IgD-negative memory B cell (primary cell): Measurements from ENCODE around the gene TSNAX. TPM values are rescaled to one million over a fixed set of nuclear protein-coding genes. Genes with fewer than 3 reads are reported as not detected.

Source experiments
- H3K27ac Mint-ChIP-seq, 3 donors: one replicate each; pipeline ENCODE4 v1.8.0; 2020 to 2022; ENCODE audit warnings: mild to moderate bottlenecking in 3 of 3, mixed read lengths in 3 of 3, moderate library complexity in 1 of 3
- H3K27me3 Mint-ChIP-seq: one replicate; pipeline ENCODE4 v1.8.0; 2021; ENCODE audit warnings: mixed read lengths
- H3K36me3 Mint-ChIP-seq: one replicate; pipeline ENCODE4 v1.8.0; 2020; ENCODE audit warnings: mild to moderate bottlenecking, mixed read lengths
- H3K4me1 Mint-ChIP-seq, 3 donors: one replicate each; pipeline ENCODE4 v1.8.0; 2020 to 2022; ENCODE audit warnings: mixed read lengths in 3 of 3, mild to moderate bottlenecking in 1 of 3
- H3K4me3 Mint-ChIP-seq, 4 donors: one replicate each; pipeline ENCODE4 v1.8.0; 2020 to 2022; ENCODE audit warnings: mild to moderate bottlenecking in 4 of 4, mixed read lengths in 4 of 4, moderate library complexity in 3 of 4
- H3K9me3 Mint-ChIP-seq, 3 donors: one replicate each; pipeline ENCODE4 v1.8.0; 2020 to 2021; ENCODE audit warnings: mixed read lengths in 3 of 3, mild to moderate bottlenecking in 1 of 3
- polyA plus RNA-seq: library from polyadenylated mRNA; unstranded; fragments of 300-500 nt; fragmentation: Illumina TruSeq; gene quantifications from one replicate; pipeline ENCODE4 v1.2.3, GENCODE V29; 2021

TSNAX gene
- polyA plus RNA-seq, 1 donor from 2014 or later: 78.9 TPM

DNA sequence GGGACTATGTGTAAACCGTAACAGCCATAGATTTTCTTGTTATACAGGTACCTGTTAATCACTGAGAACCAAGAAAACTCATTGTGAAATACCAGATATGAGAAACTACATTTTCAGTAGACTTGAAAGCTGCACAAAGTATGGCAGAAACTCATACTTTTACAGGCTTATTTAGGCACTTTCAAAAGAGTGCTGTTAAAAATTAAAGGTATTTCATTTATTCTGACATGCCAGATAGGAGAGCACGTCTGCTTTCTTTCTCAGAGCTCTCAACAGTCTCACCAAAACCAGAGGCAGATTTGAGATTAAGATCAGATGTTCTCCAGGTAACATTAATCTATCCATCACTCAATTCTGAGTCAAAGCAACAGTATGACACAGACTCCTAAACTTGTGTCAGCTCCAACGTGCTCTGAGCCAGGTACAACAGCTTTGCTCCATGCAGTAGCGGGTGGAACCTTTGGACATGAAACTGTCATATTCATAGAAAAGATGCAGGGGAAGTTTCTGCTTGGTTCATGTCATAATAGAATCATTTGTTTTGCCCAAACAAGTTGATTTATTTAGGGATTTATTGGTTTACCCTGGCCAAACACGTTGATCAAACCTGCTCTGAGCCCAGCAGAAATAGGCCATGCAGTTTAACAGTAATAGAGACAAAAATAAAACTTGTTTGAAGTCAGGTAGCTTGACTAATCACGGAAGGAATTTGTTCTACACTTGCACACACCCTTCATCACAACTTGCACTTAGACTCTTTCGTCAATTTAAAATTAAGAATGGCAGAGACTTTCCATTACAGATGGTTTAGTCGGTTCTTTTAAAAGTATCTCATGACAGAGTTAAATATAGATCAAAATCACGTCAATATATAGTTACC is 20.8 kb upstream of the TSNAX start:
- Mint-ChIP-seq H3K36me3 (no peaks in the 10 kb centered on the region), H3K4me3 (no peak overlapping the region), H3K27ac (no peak overlapping the region), H3K27me3 (peaks cover 2% of the 10 kb centered on the region), H3K4me1 (no peaks in the 10 kb centered on the region), H3K9me3 (peaks cover 0 to 5% (median 0%) of the 10 kb centered on the region in 3 donors)

DNA sequence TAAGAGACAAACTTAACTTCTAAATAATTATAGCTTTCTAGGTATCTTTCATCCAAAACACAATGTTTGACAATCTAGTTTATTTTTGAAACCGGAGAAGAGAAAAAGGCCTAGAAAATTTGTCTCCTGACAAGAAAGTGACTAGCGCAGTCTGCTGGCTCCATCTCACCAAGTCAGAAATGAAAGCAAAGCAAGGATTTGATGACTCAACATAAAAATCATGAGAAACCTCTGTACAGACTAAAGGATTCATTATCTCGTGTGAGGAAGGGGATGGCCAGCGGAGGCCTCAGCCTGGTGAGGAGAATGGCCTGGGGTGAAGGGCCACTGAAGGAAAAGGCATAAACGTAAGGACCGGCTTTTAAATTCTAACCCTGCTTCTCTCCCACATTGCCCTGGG is 20.0 kb upstream of the TSNAX start:
- Mint-ChIP-seq H3K4me1 (no peaks in the 10 kb centered on the region), H3K27ac (no peak overlapping the region), H3K36me3 (no peaks in the 10 kb centered on the region), H3K9me3 (peaks cover 0 to 3% (median 0%) of the 10 kb centered on the region in 3 donors), H3K4me3 (no peak overlapping the region), H3K27me3 (peaks cover 2% of the 10 kb centered on the region)

DNA sequence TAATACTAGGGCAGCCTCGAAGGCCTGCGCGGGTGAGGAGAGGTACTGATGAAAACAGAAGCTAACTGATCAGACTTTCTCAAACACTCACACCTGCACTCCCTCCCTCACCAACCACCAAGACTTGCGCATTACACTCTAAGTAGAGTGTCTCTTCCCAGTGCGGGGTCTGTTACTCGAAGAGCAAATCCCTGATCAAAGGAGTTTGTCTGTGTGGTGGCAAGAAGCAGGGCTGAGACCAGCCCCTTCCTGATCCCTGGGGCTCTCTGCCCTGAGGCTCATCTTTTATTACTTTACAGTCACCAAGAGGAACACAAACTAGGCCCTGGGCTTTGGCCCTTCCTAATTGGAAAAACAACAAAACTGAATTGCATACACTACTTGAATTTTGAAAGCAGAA is 19.5 kb upstream of the TSNAX start:
- peaks cover 2% of the 10 kb centered on the region for H3K27me3 Mint-ChIP-seq
- H3K9me3 Mint-ChIP-seq: no peaks in the 10 kb centered on the region
- H3K4me1 Mint-ChIP-seq: no peaks in the 10 kb centered on the region
- H3K27ac Mint-ChIP-seq: no peak overlapping the region
- no peaks in the 10 kb centered on the region for H3K36me3 Mint-ChIP-seq
- H3K4me3 Mint-ChIP-seq: no peak overlapping the region

DNA sequence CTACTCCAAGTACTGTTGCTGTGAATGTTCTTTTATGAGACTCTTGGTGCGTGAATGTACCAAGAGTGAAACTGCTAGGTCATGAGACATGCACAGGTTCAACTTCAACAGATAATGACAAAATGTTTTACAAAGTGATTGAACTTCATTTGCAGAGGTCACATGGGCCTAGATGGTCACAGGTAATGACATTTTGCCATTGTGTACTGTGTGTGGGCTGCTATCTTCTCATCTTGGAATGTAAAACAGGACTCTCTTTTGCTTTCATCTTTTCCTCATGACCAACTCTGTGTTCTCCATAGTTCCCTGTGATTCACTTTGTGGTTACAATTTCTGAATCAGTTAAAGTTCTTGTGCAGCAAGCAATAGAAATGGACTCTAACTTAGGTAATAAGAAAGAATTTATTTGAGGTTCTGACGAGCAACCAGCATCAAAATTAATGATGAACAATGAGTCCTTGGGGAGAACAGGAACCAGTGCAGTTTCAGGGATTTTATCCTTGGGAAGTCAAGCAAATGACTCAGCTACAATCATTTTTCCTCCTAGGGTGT is 16.2 kb upstream of the TSNAX start:
- no peaks in the 10 kb centered on the region for H3K9me3 Mint-ChIP-seq
- H3K27me3 Mint-ChIP-seq: no peaks in the 10 kb centered on the region
- H3K36me3 Mint-ChIP-seq: no peaks in the 10 kb centered on the region
- H3K4me1 Mint-ChIP-seq: peaks cover 6 to 15% (median 10%) of the 10 kb centered on the region in 3 donors
- H3K4me3 Mint-ChIP-seq: no peak overlapping the region
- H3K27ac Mint-ChIP-seq: no peak overlapping the region

DNA sequence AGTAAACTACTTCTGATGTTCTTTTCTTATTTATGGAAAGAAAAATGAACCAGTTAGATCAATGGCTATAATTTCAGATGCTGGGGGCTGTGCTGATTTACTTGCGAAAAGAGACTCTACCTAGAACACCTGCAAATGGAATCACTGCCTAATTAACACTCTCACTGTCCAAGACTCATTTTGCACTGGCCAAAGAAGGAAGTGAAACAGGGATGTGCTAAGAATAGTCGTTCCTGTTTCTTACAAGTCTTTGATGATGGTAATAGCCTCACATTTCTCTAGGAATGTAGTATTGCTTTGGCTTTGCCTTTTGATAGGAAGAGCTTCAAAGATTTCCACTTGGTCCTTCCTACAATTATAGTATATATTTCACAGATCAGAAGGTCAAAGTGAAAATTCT is 12.7 kb upstream of the TSNAX start:
- no peaks in the 10 kb centered on the region for H3K36me3 Mint-ChIP-seq
- H3K9me3 Mint-ChIP-seq: no peaks in the 10 kb centered on the region
- peaks cover 2% of the 10 kb centered on the region for H3K27me3 Mint-ChIP-seq
- H3K4me3 Mint-ChIP-seq: peak overlapping the region in 2 of 4 donors; percentile 4 to 61
- H3K4me1 Mint-ChIP-seq: peaks cover 6 to 16% (median 10%) of the 10 kb centered on the region in 3 donors
- H3K27ac Mint-ChIP-seq: no peak overlapping the region

DNA sequence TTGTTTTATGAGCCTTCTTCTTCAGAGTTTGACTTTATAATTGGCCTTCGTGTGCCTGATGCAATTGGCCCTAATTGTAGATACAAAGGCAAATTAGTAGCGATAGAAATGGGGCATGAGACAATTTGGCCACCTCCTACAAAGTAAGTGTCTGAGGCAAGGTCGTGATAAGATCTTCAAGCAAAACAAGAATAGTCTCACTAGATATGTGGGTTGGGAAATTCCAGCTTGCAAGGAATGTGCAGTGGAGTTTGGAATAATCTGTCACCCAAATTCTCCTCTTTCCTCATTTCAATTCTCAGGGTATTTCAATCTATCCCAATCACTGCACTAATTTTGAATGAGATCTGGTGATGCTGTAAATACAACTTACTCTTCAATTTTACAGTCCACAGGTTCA is 11.4 kb upstream of the TSNAX start:
- Mint-ChIP-seq H3K9me3 (no peaks in the 10 kb centered on the region), H3K4me3 (no peak overlapping the region)

DNA sequence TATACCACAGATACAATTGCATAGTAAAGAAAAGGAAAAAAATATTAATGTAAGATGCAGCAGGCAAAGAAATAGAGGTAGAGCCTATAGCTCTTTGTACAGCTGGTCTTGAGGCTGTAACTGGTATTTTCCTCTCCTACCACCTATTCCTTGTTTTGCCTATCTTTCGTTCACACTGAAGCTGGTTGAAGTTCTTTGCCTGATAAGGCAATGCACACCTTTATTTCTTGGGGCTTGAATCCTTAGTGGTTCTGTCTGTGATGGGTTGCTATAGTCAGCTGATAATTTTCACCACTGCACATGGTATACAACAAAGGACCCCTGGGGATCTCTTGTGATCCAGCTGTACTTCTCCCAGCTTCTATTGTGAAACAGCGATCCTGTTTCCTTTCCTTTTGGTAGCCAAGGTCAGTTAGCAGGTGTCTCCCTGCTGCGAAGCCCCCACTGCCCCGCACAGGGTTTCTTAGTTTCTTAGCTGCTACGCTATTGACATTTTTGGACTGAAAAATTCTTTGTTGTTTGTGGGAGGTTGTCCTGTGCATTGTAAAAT is 9.9 kb upstream of the TSNAX start:
- Mint-ChIP-seq H3K9me3 (no peaks in the 10 kb centered on the region), H3K4me3 (no peak overlapping the region), H3K27ac (no peak overlapping the region), H3K27me3 (peaks cover 2% of the 10 kb centered on the region), H3K4me1 (peaks cover 6 to 16% (median 10%) of the 10 kb centered on the region in 3 donors), H3K36me3 (no peaks in the 10 kb centered on the region)

More for the DNA sequence above, 11.4 kb upstream of the TSNAX start:
- Mint-ChIP-seq H3K27ac (no peak overlapping the region), H3K36me3 (no peaks in the 10 kb centered on the region), H3K4me1 (peaks cover 6 to 16% (median 10%) of the 10 kb centered on the region in 3 donors), H3K27me3 (peaks cover 2% of the 10 kb centered on the region)

DNA sequence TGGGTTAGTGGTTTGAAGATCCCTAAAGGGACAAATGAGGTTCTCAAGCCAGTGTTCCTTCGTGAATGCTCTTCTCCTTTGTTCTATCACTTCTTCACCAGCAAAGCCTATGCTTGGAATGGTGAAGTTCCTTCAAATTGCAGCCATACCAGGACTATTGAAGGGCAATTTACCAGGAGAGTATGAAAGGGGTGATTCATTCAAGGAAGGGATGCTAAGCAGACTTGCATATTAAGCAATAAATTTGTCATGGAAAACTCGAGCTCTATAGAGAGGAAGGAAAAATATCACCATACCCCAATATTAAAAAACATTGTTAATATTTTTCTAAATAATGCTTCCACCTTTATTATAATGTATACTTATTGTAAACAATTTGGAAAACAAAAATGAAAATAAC is 9.3 kb upstream of the TSNAX start:
- H3K27ac Mint-ChIP-seq: no peak overlapping the region
- H3K36me3 Mint-ChIP-seq: no peaks in the 10 kb centered on the region
- no peaks in the 10 kb centered on the region for H3K9me3 Mint-ChIP-seq
- peaks cover 2% of the 10 kb centered on the region for H3K27me3 Mint-ChIP-seq
- H3K4me3 Mint-ChIP-seq: no peak overlapping the region
- H3K4me1 Mint-ChIP-seq: peaks cover 6 to 16% (median 12%) of the 10 kb centered on the region in 3 donors

DNA sequence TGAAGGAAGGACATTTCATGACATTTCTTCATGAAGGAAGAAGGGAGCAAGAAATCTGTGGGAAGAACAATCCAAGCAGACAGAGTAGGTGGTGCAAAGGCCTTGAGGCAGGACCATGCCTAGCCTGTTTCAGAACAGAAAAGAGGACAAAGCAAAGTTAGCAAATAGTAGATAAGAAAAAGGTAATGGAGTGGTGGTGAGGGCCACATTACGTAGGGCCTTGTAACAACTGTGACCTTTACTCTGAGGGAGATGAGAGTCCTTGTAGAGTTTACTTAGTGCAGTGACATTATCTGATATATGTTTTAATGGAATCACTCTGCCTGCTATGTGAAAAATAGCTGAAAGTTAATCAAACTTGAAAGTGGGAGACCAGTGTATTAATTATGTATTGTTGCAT is 6.4 kb upstream of the TSNAX start:
- H3K4me1 Mint-ChIP-seq: peaks cover 2 to 6% (median 3%) of the 10 kb centered on the region in 3 donors
- no peak overlapping the region for H3K27ac Mint-ChIP-seq
- H3K4me3 Mint-ChIP-seq: no peak overlapping the region
- no peaks in the 10 kb centered on the region for H3K9me3 Mint-ChIP-seq
- H3K36me3 Mint-ChIP-seq: no peaks in the 10 kb centered on the region
- H3K27me3 Mint-ChIP-seq: peaks cover 2% of the 10 kb centered on the region

DNA sequence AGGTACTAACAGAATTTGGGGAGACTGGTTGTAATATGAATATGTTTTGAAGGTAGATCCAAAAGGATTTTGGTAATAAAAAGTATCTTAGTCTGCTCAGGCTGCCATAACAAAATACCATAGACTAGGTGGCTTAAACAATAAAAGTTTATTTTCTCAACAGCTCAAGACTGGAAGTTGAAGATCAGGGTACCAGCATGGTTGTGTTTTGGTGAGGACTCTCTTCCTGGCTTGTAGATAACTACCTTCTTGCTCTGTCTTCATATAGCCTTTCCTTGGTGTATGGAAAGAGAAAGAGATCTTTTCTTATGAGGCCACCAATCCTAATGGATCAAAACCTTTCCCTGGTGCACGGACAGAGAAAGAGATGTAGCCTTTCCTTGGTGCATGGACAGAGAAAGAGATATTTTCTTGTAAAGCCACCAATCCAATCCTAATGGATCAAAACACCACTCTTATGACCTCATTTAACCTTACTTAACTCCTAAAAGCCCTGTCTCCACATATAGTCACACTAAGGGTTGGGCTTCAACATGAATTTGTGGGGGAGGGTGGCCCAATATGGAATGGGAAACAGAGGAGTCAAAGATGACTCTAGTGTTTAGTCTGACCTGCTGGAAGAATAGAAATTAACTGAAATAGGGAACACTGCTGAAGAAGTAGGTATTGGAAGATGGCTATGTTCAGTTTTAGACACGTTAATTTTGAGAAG is 5.4 kb upstream of the TSNAX start:
- H3K4me1 Mint-ChIP-seq: peaks cover 8 to 11% (median 9%) of the 10 kb centered on the region in 3 donors
- H3K4me3 Mint-ChIP-seq: peak overlapping the region in 1 of 4 donors; percentile 48
- H3K27me3 Mint-ChIP-seq: peaks cover 2% of the 10 kb centered on the region
- H3K27ac Mint-ChIP-seq: no peak overlapping the region
- no peaks in the 10 kb centered on the region for H3K9me3 Mint-ChIP-seq
- no peaks in the 10 kb centered on the region for H3K36me3 Mint-ChIP-seq

DNA sequence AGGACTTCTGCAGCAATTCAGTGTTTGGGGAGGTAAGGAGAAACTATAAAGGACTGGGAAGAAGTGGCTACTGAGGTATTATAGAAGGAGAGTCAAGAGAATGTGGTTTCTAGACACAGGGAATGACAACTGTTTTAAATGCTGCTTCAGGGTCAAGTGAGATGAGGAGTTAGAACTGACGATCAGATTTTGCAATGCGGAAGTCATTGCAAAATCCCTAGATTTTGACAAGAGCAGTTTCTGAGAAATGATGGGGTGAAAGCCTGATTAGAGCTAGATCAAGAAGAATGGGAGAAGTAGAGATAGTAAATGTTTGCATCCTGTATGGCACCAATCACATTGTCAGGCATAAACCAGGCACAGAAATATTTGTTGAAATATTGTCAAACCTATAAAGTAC is 4.7 kb upstream of the TSNAX start:
- Mint-ChIP-seq H3K27ac (peak overlapping the region in 1 of 3 donors; percentile 21), H3K27me3 (no peaks in the 10 kb centered on the region), H3K9me3 (no peaks in the 10 kb centered on the region), H3K4me1 (peaks cover 11 to 18% (median 12%) of the 10 kb centered on the region in 3 donors), H3K36me3 (no peaks in the 10 kb centered on the region), H3K4me3 (peak overlapping the region in 1 of 4 donors; percentile 48)

DNA sequence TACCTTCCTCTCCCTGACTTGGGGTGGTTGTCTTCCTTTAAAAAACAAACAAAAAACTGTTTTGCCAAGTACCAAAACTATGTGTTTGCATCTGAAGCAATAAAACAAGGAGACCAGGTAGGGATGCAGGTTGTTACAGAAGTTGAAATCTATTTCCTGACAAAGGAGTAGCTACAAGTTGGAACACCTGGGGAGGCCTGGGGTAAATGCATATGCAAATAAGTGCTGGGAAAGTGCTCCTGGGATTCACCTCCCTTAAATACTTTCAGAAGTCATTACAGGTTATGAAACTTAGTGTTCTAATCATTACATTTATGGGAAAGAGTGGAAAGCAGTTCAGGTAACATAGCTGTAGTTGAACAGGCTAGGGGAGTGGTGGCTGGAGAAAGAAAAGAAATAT is 1.9 kb upstream of the TSNAX start:
- no peaks in the 10 kb centered on the region for H3K9me3 Mint-ChIP-seq
- H3K4me3 Mint-ChIP-seq: peak overlapping the region in 2 of 4 donors; percentile 53 to 97
- H3K27ac Mint-ChIP-seq: peak overlapping the region in 1 of 3 donors; percentile 98
- H3K4me1 Mint-ChIP-seq: peaks cover 29 to 37% (median 30%) of the 10 kb centered on the region in 3 donors
- no peaks in the 10 kb centered on the region for H3K27me3 Mint-ChIP-seq
- H3K36me3 Mint-ChIP-seq: no peaks in the 10 kb centered on the region

DNA sequence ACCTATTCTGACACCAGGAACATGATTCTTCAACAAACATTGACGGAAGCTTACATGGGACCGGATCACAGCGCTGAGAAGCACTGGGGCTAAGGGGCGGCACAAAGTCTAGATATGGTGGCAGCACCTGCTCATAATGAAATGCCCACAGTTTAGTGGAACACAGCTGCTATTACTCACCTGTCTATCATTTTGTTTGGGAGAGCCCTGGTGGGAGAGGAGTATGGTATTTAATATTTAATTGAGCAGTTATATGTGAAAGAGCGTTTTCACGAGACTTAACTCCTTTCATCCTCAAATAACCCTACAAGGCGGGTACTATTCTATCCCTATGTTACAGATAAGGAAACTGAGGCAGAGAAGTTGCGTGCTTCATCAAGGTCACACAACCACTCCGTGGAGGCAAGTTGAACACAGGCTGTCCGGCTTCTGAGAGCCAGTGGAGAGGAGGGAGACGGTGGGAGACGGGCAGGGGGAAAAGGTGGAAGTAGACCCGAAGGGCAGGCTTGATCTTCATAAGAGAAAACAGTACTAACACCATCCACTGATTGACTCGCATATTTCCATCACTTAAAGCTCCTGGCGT is 790 bp upstream of the TSNAX start:
- peak overlapping the region; percentile 96 to 100 (median 97) for H3K4me3 Mint-ChIP-seq
- H3K9me3 Mint-ChIP-seq: no peaks in the 10 kb centered on the region
- H3K4me1 Mint-ChIP-seq: peaks cover 30 to 40% (median 31%) of the 10 kb centered on the region in 3 donors
- H3K27me3 Mint-ChIP-seq: no peaks in the 10 kb centered on the region
- H3K36me3 Mint-ChIP-seq: no peaks in the 10 kb centered on the region
- peak overlapping the region; percentile 96 to 100 (median 98) for H3K27ac Mint-ChIP-seq

DNA sequence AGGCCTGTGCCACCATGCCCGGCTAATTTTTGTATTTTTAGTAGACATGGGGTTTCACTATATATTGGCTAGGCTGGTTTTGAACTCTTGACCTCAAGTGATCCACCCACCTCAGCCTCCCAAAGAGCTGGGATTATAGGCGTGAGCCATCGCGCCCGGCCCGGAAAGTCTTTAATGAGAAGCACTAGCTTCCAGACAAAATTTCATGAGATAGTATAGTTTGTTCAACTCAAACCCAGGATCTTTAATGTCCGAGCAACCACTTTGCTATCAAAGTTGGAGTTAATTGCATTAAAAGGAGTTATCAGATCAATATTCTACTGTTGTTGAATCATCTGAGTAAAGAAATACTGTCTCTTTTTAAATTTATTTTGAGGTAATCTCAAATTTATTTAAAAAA is 4.8 kb downstream of the TSNAX start:
- Mint-ChIP-seq H3K4me3 (peak overlapping the region in 1 of 4 donors; percentile 17), H3K9me3 (no peaks in the 10 kb centered on the region), H3K36me3 (peaks cover 7% of the 10 kb centered on the region), H3K27ac (no peak overlapping the region), H3K27me3 (no peaks in the 10 kb centered on the region), H3K4me1 (peaks cover 26 to 38% (median 30%) of the 10 kb centered on the region in 3 donors)
